Kidney capillary endothelial cell (primary cell): ENCODE data around the gene WDR64.
"Not testable (repeated sequence)": the region's sequence is repeated elsewhere in the genome, so short reads cannot be mapped to it uniquely, and the experiment has no call there.

Experiments used
- DNase-seq: peaks from one replicate; pipeline ENCODE4 v3.0.0-alpha.2; 2018; ENCODE audit warnings: low spot score

The WDR64 gene

DNA sequence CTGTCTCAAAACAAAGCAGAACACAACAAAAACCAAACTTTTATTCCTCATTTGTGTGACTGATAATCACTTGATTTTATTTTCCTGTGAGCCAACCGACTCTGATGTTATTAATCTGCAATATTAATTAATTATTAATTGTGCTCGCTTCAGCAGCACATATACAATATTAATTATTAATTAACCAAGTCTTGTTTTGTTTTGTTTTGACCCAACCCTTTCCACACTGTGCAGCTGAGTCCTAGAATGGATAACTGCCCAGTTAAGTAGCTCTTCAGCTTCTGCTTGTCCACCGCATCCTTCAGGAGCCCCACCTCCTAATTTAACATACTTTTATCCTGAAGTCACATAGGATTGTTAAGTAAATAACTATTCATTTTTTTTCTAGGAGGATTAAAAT lies 148.6 kb downstream of the WDR64 start:
- DNase-seq: no peak

- no peak for DNase-seq
Observed at GRCh38 chr1:241802863-241803262, 150.8 kb downstream of the WDR64 start.

- not testable (repeated sequence) for DNase-seq
Observed at GRCh38 chr1:241804706-241805105, 152.6 kb downstream of the WDR64 start.

DNA sequence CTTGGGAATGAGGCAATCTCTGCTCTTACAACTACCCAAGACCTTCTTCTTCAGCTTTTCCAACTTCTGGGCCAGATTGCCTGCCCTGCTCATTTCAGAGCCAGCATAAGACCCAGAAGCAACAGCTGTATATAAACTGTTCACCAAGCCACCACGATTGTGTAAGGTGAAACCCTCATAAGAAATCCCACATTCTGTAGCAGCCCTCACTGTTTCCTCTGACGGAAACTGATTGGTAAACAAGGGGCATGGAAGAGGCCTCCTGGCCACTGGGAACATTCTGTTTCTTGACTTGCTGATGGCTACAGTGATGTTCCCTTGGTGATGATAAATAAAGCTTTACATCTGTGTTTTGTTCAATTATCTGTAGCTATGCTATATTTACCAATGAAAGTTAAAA lies 156.2 kb downstream of the WDR64 start:
- DNase-seq: no peak

DNA sequence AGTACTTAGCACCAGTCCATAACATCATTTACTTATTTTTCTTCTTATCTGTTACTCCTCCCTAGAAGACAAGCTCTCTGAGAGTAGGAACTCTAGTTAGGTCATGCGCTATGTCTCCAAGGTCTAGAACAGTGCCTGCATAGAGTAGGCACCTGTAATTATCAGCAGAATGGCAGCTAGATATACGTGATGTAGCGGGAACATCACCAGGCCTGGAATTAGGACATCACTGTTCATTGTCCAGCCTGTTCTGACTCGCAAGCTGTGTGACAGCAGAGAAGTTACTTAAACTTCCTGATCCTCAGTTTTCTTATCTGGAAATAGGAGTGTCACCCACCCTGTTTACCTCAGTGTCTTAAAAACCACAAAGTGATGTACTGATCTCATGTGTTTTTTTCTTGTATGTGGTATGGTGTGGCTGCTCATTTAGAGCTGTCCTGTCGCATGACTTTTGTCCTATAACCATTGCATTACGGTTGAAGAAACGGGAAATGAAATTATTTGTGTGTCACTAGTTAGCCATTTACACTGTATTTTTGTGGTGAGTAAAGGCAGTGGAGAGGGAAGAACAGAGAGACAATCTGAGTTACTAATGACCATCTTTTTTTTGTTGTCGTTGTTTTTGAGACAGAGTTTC lies 158.8 kb downstream of the WDR64 start:
- DNase-seq: no peak

DNA sequence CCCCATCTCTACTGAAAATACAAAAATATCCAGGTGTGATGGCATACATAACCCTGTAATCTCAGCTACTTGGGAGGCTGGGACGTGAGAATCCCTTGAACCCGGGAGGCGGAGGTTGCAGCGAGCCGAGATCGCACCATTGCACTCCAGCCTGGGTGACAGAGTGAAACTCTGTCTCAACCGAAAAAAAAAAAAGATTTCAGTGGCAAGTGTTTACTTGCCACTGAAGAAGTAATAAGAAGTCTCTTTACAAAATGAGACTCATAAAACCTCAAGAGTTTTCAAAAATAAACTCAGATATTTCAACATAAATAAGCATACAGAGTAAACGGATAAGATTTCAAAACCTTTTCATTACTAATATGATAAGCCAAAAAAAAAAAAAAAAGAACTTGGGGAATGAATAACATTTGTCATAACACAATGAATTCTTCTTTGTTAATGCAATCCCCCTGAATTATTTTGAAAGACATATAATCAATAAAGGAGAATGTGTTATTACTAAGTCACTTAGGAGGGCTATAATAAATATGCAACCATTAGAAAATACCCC lies 161.8 kb downstream of the WDR64 start:
- DNase-seq: no peak

DNA sequence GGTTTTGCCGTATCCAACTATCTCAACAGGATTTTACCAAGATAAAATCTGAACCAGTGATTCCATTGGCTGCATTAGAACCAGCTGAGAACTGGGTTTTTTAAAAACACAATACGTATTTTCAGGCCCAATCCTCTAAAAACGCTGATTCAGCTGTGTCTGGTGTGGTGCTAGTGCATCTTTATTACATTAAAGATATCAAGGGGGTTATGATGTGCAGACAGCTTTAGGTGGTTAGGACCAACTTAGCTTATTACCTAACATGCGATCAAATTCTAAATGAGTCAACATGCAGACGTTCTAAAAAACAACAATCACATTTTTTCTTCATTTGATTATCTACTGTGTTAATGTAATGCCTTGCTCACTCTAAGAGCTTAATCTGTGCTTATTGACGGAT lies 163.9 kb downstream of the WDR64 start:
- no peak for DNase-seq

DNA sequence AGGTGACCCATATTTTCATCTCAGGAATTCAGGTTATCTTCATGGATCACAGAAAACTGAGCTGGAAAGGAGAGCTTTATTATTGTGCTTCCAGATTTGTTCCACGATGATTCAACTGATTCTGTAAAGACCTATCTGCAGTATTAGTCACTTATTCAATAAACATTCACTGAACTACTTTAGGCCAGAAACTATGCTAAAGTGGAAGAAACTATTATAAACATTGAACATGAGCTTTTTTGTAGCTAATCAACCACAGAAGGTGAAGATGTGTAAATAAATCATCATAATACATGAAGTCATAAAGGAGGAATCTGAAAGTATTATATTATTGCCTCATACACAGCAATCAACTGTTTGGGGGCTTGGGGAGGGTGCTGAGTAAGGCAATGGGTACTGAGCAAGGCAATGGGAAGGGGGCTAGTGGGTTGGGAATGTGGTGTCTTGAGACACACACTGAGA lies 165.3 kb downstream of the WDR64 start:
- DNase-seq: no peak

GRCh38 chr1:241817956-241818612 lies 166.0 kb downstream of the WDR64 start:
- DNase-seq: no peak

DNA sequence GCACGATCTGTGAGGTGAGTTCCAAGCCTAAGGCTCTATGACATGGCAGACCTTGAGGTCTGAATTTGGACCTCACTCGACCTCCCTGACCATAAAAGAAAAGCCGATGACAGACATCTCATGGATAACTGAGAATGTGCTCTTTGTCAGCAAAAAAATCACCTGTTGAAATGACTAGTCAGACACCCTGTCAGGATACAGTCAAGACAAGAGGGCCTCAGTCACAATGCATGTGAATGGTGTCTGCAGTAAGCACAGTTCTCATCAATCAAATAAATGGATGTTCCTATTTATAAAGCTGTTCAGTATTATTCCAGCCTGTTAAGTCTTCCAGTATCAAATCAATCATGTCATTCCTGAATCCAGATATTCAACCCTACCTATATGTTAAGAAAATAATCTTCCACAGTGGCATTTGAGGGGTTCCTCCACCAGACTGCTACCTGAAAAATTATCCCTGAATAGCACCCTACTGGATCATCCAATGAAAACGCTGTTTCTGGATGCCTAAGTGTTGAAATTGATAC lies 167.3 kb downstream of the WDR64 start:
- no peak for DNase-seq

- no peak for DNase-seq
Observed at GRCh38 chr1:241821363-241821762, 169.3 kb downstream of the WDR64 start.

- DNase-seq: no peak
Observed at GRCh38 chr1:241822846-241823245, 170.8 kb downstream of the WDR64 start.

DNA sequence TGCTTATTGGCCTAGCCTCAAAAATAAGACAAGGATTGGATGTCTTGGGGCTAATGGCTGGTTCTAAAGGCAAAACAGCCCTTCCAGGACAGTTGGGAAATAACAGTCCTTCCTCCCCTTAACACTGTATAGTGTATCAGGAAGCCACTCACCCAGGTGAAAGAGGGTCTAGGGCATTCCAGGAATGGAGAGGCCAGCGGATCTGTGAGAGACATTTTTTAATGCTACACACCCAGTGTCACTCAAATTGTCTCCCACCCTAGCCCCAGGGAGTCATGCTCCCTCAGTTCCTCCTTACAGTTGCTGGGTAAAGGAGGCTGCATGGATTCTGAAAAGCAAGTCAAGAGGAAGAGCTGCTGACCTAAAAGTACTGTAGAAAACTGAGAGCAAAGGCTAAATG lies 171.8 kb downstream of the WDR64 start:
- DNase-seq: no peak

DNA sequence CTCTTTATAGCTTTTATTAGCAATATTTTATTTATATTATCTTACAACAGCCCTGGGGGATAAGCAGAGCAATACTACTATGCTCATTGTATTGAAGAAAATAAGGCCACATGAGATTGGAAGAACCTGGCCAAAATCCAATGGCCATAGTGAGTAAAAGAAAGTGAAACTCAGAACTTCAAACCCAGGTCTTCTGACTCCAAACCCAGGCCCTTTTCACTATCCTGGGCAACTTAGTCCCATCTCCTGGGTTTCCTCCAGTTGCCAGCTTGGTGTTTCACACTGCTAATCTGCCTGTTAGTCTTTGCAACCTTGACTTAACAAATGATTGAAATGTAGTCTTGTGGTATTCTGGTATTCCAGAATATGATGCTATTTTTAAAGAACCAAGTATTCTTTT lies 173.5 kb downstream of the WDR64 start:
- no peak for DNase-seq

- DNase-seq: not testable (repeated sequence)
Observed at GRCh38 chr1:241826613-241827012, 174.5 kb downstream of the WDR64 start.

GRCh38 chr1:241827264-241827663 lies 175.2 kb downstream of the WDR64 start:
- no peak for DNase-seq

DNA sequence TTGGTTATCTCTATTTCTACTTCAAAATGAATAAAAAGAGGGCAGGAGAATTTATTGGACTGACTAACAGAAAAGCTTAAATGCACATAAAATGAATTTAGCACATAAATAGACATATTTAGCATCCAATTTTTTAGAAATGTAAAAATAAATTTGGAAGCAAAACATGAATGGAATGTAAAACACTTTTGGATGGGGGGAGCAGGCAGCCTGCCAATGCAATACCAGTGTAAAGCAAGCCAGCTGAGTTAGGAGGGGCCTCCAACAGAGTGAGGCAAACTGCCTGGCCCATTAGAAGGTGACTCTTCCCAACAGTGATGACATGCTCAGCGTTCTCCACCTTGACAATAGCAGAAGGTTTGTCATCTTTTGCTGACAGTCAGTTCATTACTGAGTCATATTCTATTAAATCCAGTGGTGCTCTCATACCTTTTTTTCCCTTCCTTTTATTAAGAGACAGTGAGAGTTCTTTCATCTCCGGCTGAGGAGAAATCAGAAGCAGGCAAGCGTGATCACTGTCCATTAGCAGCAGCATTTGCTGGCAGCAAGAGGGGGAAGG lies 176.5 kb downstream of the WDR64 start:
- no peak for DNase-seq

- no peak for DNase-seq
Observed at GRCh38 chr1:241829468-241829867, 177.4 kb downstream of the WDR64 start.

DNA sequence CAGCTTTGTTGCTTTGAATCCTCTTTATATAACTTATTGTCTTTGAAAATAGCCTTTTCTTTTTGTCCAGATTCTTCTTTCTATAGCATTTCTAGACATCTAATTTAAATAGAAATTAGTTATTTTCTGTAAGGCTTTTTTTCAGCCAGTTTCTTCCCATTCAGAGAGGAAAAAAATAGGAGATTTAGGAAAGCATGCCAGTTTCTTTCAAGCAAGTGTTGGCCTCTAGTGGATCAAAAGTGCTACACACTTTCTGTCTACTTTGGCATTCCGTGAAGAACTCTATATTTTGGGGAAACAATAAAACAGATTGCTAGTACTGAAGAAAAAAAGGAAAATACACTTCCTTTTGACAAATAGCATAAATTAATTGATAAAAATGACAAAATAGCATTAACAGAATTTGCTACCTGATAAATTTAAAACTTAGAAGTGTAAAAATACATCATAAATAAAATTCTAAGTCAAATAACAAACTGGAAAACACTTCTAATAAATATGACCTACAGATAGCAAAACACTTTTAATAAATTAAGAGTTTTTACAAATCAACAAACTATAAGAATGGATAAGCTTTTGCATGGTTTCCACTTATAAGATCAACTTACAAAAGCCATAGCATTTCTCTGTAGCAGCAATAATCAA lies 182.8 kb downstream of the WDR64 start:
- peak; percentile 34 for DNase-seq

DNA sequence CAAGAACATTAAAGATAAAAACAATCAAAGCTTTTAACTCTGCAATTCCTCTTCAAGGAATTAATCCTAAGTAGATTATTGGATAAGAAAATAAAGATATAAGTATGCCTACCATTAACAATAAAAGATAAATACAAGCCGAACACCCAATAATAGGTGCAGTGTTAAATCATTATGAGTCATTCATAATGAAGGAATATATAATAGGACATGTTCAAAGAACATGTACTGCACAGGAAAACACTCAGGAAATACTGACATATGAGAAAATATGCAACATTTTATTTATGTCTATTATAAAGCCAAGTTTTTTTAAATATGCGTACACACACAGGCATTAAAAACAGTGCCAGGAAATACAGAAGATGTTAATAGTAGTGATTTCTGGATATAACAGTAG lies 184.9 kb downstream of the WDR64 start:
- no peak for DNase-seq

- DNase-seq: no peak
Observed at GRCh38 chr1:241837416-241837815, 185.3 kb downstream of the WDR64 start.

DNA sequence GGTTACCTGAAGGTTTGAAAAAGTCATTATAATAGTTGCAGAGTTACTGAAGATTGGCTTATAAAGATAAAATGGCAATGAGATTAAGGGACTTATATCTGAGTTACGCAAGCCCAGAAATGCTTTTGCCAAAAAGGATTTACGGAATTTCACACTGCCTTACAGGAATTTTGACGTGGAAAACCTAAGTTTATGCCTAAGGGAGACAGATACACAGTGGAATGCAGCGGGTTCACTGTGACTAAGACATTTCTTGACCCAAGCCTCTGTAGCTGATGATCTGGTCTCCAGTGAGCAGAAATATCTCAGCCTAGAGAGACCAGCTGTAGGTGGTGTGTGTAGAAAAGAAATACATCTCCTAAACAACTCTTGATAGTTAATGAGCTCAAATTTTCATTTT lies 185.8 kb downstream of the WDR64 start:
- DNase-seq: no peak

DNA sequence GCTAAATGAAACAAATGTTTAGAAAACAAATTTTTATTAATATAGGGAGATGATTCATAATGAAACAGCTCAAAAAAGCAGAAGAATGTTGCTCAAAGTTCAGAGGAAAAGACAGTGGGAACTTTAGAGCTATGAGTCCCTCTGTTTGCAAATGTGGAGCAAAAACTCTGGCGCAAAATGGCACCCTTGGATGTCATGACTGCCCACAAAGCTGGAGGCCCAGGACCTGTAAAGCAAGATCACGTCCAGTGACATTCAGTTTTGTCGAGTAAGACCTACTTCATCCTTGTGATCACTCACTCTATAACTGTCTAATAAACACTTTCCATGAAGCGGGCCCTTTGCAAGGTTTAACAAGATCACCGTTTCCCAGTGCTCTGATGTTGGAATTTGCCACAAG lies 186.8 kb downstream of the WDR64 start:
- DNase-seq: no peak
